WERI-Rb-1 (cell line): ENCODE results near the gene CASP10.
"Not testable (repeated sequence)": the region's sequence is repeated elsewhere in the genome, so short reads cannot be mapped to it uniquely, and the experiment has no call there.

Experiments
- DNase-seq: peaks from one replicate; pipeline ENCODE4 v3.0.0-alpha.2; 2020
- H3K27ac ChIP-seq: fragments of 250-450 bp; sonication (Bioruptor Pico); 2 replicates; pipeline ENCODE4 v1.5.1; 2020; ENCODE audit warnings: mild to moderate bottlenecking, moderate library complexity
- H3K27me3 ChIP-seq: fragments of 250-450 bp; sonication (Bioruptor Pico); 2 replicates; pipeline ENCODE4 v1.5.1; 2021; ENCODE audit warnings: mild to moderate bottlenecking, low read depth, moderate library complexity; ENCODE audit not compliant: insufficient read depth, severe bottlenecking
- H3K36me3 ChIP-seq: fragments of 250-450 bp; sonication (Bioruptor Pico); 2 replicates; pipeline ENCODE4 v1.5.1; 2020; ENCODE audit warnings: mild to moderate bottlenecking, moderate library complexity
- H3K4me3 ChIP-seq: 2 replicates; pipeline ENCODE4 v1.5.1; 2011; ENCODE audit warnings: low read depth, mild to moderate bottlenecking, control low read depth, low read length
- H3K9me3 ChIP-seq: fragments of 250-450 bp; sonication (Bioruptor Pico); 2 replicates; pipeline ENCODE4 v1.5.1; 2021; ENCODE audit warnings: mild to moderate bottlenecking, moderate library complexity; ENCODE audit not compliant: severe bottlenecking
- CTCF ChIP-seq: IDR thresholded peaks from 2 replicates; pipeline ENCODE4 v1.5.1; 2011; ENCODE audit warnings: low read depth, mild to moderate bottlenecking, control low read depth, inconsistent platforms, low read length

CASP10 gene

GRCh38 chr2:201171259-201171814 lies 11.6 kb upstream of the CASP10 start:
- no peak overlapping the region for H3K4me3 ChIP-seq
- TF ChIP-seq CTCF, result no peak
- H3K27me3 ChIP-seq, result no peaks in the 10 kb centered on the region
- no peak overlapping the region for H3K27ac ChIP-seq
- no peak for DNase-seq
- no peaks in the 10 kb centered on the region for H3K36me3 ChIP-seq
- no peaks in the 10 kb centered on the region for H3K9me3 ChIP-seq

- no peak for DNase-seq
- no peak for TF ChIP-seq CTCF
- Histone ChIP-seq H3K36me3 (no peaks in the 10 kb centered on the region), H3K27ac (no peak overlapping the region), H3K4me3 (no peak overlapping the region), H3K27me3 (no peaks in the 10 kb centered on the region), H3K9me3 (no peaks in the 10 kb centered on the region)
These were observed 10.7 kb upstream of the CASP10 start for GRCh38 chr2:201172279-201172678.

- Histone ChIP-seq H3K4me3 (no peak overlapping the region), H3K36me3 (no peaks in the 10 kb centered on the region), H3K27me3 (no peaks in the 10 kb centered on the region), H3K27ac (no peak overlapping the region), H3K9me3 (no peaks in the 10 kb centered on the region)
- no peak for DNase-seq
- no peak for TF ChIP-seq CTCF
These were observed 8.3 kb upstream of the CASP10 start for GRCh38 chr2:201174687-201175086.

GRCh38 chr2:201176081-201176481 lies 6.9 kb upstream of the CASP10 start:
- Histone ChIP-seq H3K9me3 (no peaks in the 10 kb centered on the region), H3K27ac (no peak overlapping the region)

GRCh38 chr2:201180010-201180409 lies 2.9 kb upstream of the CASP10 start:
- Histone ChIP-seq H3K4me3 (no peak overlapping the region), H3K27ac (no peak overlapping the region), H3K27me3 (no peaks in the 10 kb centered on the region), H3K36me3 (no peaks in the 10 kb centered on the region), H3K9me3 (no peaks in the 10 kb centered on the region)
- TF ChIP-seq CTCF, result no peak
- DNase-seq, result no peak

More at GRCh38 chr2:201176081-201176481, 6.9 kb upstream of the CASP10 start:
- Histone ChIP-seq H3K4me3 (no peak overlapping the region), H3K27me3 (no peaks in the 10 kb centered on the region), H3K36me3 (no peaks in the 10 kb centered on the region)
- DNase-seq, result no peak
- TF ChIP-seq CTCF, result no peak

GRCh38 chr2:201183365-201183727 lies 405 bp downstream of the CASP10 start:
- DNase-seq, result no peak
- no peak overlapping the region for H3K27ac ChIP-seq
- H3K36me3 ChIP-seq, result no peaks in the 10 kb centered on the region
- no peaks in the 10 kb centered on the region for H3K27me3 ChIP-seq
- no peak overlapping the region for H3K4me3 ChIP-seq
- H3K9me3 ChIP-seq, result no peaks in the 10 kb centered on the region
- TF ChIP-seq CTCF, result no peak

GRCh38 chr2:201183835-201184234 lies 894 bp downstream of the CASP10 start:
- not testable (repeated sequence) for DNase-seq, H3K27ac ChIP-seq, H3K9me3 ChIP-seq, H3K36me3 ChIP-seq, H3K4me3 ChIP-seq, H3K27me3 ChIP-seq

- DNase-seq, H3K36me3 ChIP-seq, H3K4me3 ChIP-seq, H3K27ac ChIP-seq, H3K9me3 ChIP-seq, H3K27me3 ChIP-seq: not testable (repeated sequence)
These were observed 1.3 kb downstream of the CASP10 start for GRCh38 chr2:201184248-201184647.
